H1 (cell line): ENCODE results near the gene ASB13. TPM values are rescaled to one million over a fixed set of nuclear protein-coding genes. Genes with fewer than 3 reads are reported as not detected.

Experiments used
- CTCF ChIA-PET: fragments of 300-600 bp; sonication (Branson Sonifier 250); formaldehyde crosslinking; loops from one replicate; lab custom pipeline; 2021; ENCODE audit not compliant: partially characterized antibody; lab: Charles Lee
- POLR2A ChIA-PET: fragments of 300-600 bp; sonication (Branson Sonifier 250); formaldehyde crosslinking; loops from one replicate; lab custom pipeline; 2021; ENCODE audit warnings: inconsistent platforms; ENCODE audit not compliant: partially characterized antibody; lab: Charles Lee
- DNase-seq, 2 experiments: peaks; one replicate each; pipeline versions ENCODE4 v3.0.0 to v3.0.0-alpha.2; 2010 to 2022; ENCODE audit warnings: low spot score in 2 of 2, low read depth in 1 of 2, mixed read lengths in 1 of 2
- FAIRE-seq: peaks from 2 replicates; lab custom pipeline; 2011; peaks lifted over from hg19 to GRCh38; lab: Jason Lieb, UNC
- H2AFZ ChIP-seq: 2 replicates; pipeline ENCODE4 v1.8.1; 2012; ENCODE audit warnings: low read length, inconsistent platforms
- H2AK5ac ChIP-seq: 2 replicates; pipeline ENCODE4 v1.6.1; 2013; ENCODE audit warnings: low read depth, low read length
- H2BK120ac ChIP-seq: replicated peaks from 2 replicates; pipeline ENCODE3; 2013; ENCODE audit warnings: low read depth, low read length, inconsistent platforms
- H2BK12ac ChIP-seq: 2 replicates; pipeline ENCODE4 v1.6.1; 2013; ENCODE audit warnings: low read depth, low read length
- H2BK15ac ChIP-seq: 2 replicates; pipeline ENCODE4 v1.6.1; 2013; ENCODE audit warnings: low read length
- H2BK20ac ChIP-seq: 2 replicates; pipeline ENCODE4 v1.6.1; 2013; ENCODE audit warnings: low read length
- H2BK5ac ChIP-seq: 2 replicates; pipeline ENCODE4 v1.6.1; 2013; ENCODE audit warnings: low read depth, low read length
- H3K14ac ChIP-seq: 2 replicates; pipeline ENCODE4 v1.6.1; 2013; ENCODE audit warnings: inconsistent platforms; ENCODE audit not compliant: insufficient read length
- H3K18ac ChIP-seq: 2 replicates; pipeline ENCODE4 v1.6.1; 2013; ENCODE audit warnings: low read length; ENCODE audit errors: extremely low read depth
- H3K23ac ChIP-seq: 2 replicates; pipeline ENCODE4 v1.6.1; 2013; ENCODE audit warnings: inconsistent platforms; ENCODE audit not compliant: insufficient read length
- H3K23me2 ChIP-seq: 2 replicates; pipeline ENCODE4 v1.6.1; 2013; ENCODE audit warnings: low read depth, low read length
- H3K27ac ChIP-seq: 2 replicates; pipeline ENCODE4 v1.6.1; 2011; ENCODE audit warnings: low read depth, low read length, inconsistent platforms
- H3K27me3 ChIP-seq, 4 experiments: replicated peaks in 1 of 4; 1 replicate in 1 of 4; 2 replicates in 3 of 4; pipeline versions ENCODE4 v1.6.1 to v1.8.1; 2011 to 2013; ENCODE audit warnings: low read length in 3 of 4, mild to moderate bottlenecking in 3 of 4, inconsistent platforms in 2 of 4, mixed read lengths in 2 of 4, moderate library complexity in 1 of 4; ENCODE audit not compliant: control insufficient read depth in 3 of 4, insufficient read depth in 3 of 4; ENCODE audit errors: extremely low read depth in 1 of 4
- H3K36me3 ChIP-seq, 4 experiments: 2 replicates each; pipeline versions ENCODE4 v1.6.1 to v1.8.1; 2011 to 2013; ENCODE audit warnings: mild to moderate bottlenecking in 4 of 4, low read length in 3 of 4, moderate library complexity in 2 of 4, control low read depth in 1 of 4, inconsistent platforms in 1 of 4; ENCODE audit not compliant: insufficient read depth in 4 of 4, control insufficient read depth in 2 of 4
- H3K4ac ChIP-seq: replicated peaks from 2 replicates; pipeline ENCODE3; 2013; ENCODE audit warnings: low read length, low read depth, mixed read lengths, inconsistent platforms; ENCODE audit not compliant: insufficient read length
- H3K4me1 ChIP-seq, 4 experiments: replicated peaks in 1 of 4; 1 replicate in 1 of 4; 2 replicates in 3 of 4; pipeline versions ENCODE4 v1.6.1 to v1.8.1; 2011 to 2013; ENCODE audit warnings: low read length in 3 of 4, inconsistent platforms in 2 of 4, mixed read lengths in 1 of 4; ENCODE audit not compliant: insufficient read depth in 4 of 4, control insufficient read depth in 3 of 4
- H3K4me2 ChIP-seq, 2 experiments: 2 replicates each; pipeline versions ENCODE4 v1.6.1 to v1.8.1; 2011 to 2013; ENCODE audit warnings: low read depth in 2 of 2, low read length in 2 of 2, control low read depth in 1 of 2, inconsistent platforms in 1 of 2, mild to moderate bottlenecking in 1 of 2; ENCODE audit not compliant: insufficient read depth in 1 of 2
- H3K4me3 ChIP-seq, 4 experiments: fragments of 200-600, 300-600 bp in 1 of 4; sonication (generic), shearing (Covaris generic), sonication (Bioruptor Twin) in 1 of 4; 2 replicates each; pipeline versions ENCODE4 v1.5.1 to v1.8.1; 2011 to 2016; ENCODE audit warnings: low read length in 4 of 4, low read depth in 3 of 4, control low read depth in 2 of 4, inconsistent platforms in 2 of 4, mild to moderate bottlenecking in 2 of 4, mixed read lengths in 1 of 4, moderate library complexity in 1 of 4; ENCODE audit not compliant: insufficient read depth in 2 of 4; ENCODE audit errors: extremely low read depth in 1 of 4
- H3K56ac ChIP-seq: replicated peaks from 2 replicates; pipeline ENCODE3; 2013; ENCODE audit warnings: low read depth, mild to moderate bottlenecking, mixed read lengths, low read length, inconsistent platforms; ENCODE audit not compliant: insufficient read length
- H3K79me1 ChIP-seq: 2 replicates; pipeline ENCODE4 v1.6.1; 2013; ENCODE audit warnings: low read depth, low read length, control low read depth
- H3K79me2 ChIP-seq, 2 experiments: 2 replicates each; pipeline versions ENCODE4 v1.6.1 to v1.8.1; 2012 to 2013; ENCODE audit warnings: low read length in 2 of 2, mild to moderate bottlenecking in 2 of 2, inconsistent platforms in 1 of 2; ENCODE audit not compliant: insufficient read depth in 2 of 2, control insufficient read depth in 1 of 2
- H3K9ac ChIP-seq, 4 experiments: replicated peaks in 1 of 4; 1 replicate in 1 of 4; 2 replicates in 3 of 4; pipeline versions ENCODE4 v1.6.1 to v1.8.1; 2011 to 2013; ENCODE audit warnings: low read depth in 3 of 4, low read length in 3 of 4, control low read depth in 2 of 4, mild to moderate bottlenecking in 2 of 4, moderate library complexity in 2 of 4, inconsistent platforms in 1 of 4; ENCODE audit errors: extremely low read depth in 1 of 4
- H3K9me3 ChIP-seq, 2 experiments: 2 replicates each; pipeline versions ENCODE4 v1.6.1 to v1.8.1; 2012 to 2013; ENCODE audit warnings: mild to moderate bottlenecking in 2 of 2, moderate library complexity in 2 of 2, control low read depth in 1 of 2, inconsistent platforms in 1 of 2, low read depth in 1 of 2, low read length in 1 of 2, mixed read lengths in 1 of 2; ENCODE audit not compliant: insufficient read depth in 2 of 2
- H4K20me1 ChIP-seq, 2 experiments: replicated peaks in 1 of 2; 2 replicates each; pipeline versions ENCODE3 to v1.8.1; 2011 to 2013; ENCODE audit warnings: inconsistent platforms in 2 of 2, low read length in 2 of 2, mild to moderate bottlenecking in 1 of 2; ENCODE audit not compliant: insufficient read depth in 2 of 2, control insufficient read depth in 1 of 2
- H4K5ac ChIP-seq: 2 replicates; pipeline ENCODE4 v1.6.1; 2013; ENCODE audit warnings: low read length, low read depth, mixed read lengths, inconsistent platforms; ENCODE audit not compliant: insufficient read length
- H4K8ac ChIP-seq: 2 replicates; pipeline ENCODE4 v1.8.0; 2013; ENCODE audit warnings: mild to moderate bottlenecking, moderate library complexity, low read length, inconsistent platforms; ENCODE audit not compliant: insufficient read depth; ENCODE audit errors: extremely low read depth
- H4K91ac ChIP-seq: replicated peaks from 2 replicates; pipeline ENCODE3; 2013; ENCODE audit warnings: low read length, mixed read lengths, inconsistent platforms; ENCODE audit not compliant: insufficient read length
- EGR1 ChIP-seq: IDR thresholded peaks from 2 replicates; pipeline ENCODE4 v1.6.1; 2011; ENCODE audit warnings: low read depth, low read length, borderline replicate concordance
- EP300 ChIP-seq, 2 experiments: IDR thresholded peaks; 1 replicate in 1 of 2; 2 replicates in 1 of 2; pipeline ENCODE4 v1.6.1; 2011 to 2012; ENCODE audit warnings: low read depth in 2 of 2, low read length in 2 of 2, mild to moderate bottlenecking in 2 of 2, borderline replicate concordance in 1 of 2, inconsistent platforms in 1 of 2, moderate library complexity in 1 of 2
- EZH2 ChIP-seq: fragments of 200-600 bp; sonication (generic); IDR thresholded peaks from 2 replicates; pipeline ENCODE4 v1.7.1; 2012; ENCODE audit warnings: low read depth, mild to moderate bottlenecking, moderate library complexity, low read length, inconsistent platforms; ENCODE audit not compliant: severe bottlenecking
- KDM1A ChIP-seq: fragments of 200-600, 300-600 bp; sonication (generic); IDR thresholded peaks from 2 replicates; pipeline ENCODE4 v1.7.1; 2016; ENCODE audit warnings: mild to moderate bottlenecking, low read length, borderline replicate concordance
- WGBS, 2 experiments: shearing (Covaris generic) in 1 of 2; methylation state at CpG; one replicate each; pipeline versions ENCODE4 v1.1.6 to v1.1.7; 2013 to 2015; ENCODE audit warnings: low lambda C conversion rate in 2 of 2, mixed read lengths in 2 of 2, inconsistent platforms in 1 of 2, low coverage in 1 of 2, missing lambda C conversion rate in 1 of 2; ENCODE audit not compliant: insufficient replicate concordance in 2 of 2, insufficient coverage in 1 of 2, insufficient read length in 1 of 2; ENCODE audit errors: extremely low coverage in 1 of 2, missing lambda C conversion rate in 1 of 2; 5-methylcytosine and 5-hydroxymethylcytosine counted together
- polyA plus RNA-seq, 7 experiments: library from polyadenylated mRNA; depleted of rRNA in 3 of 7; stranded (reverse) in 5 of 7; unstranded in 2 of 7; fragments of >200 nt in 5 of 7; fragments of 200-250 nt in 2 of 7; gene quantifications; 1 replicate in 5 of 7; 2 replicates in 1 of 7; 4 replicates in 1 of 7; pipeline versions ENCODE4 v1.2.1 to v1.2.3, GENCODE V29; 2011 to 2013; ENCODE audit warnings: missing spikeins in 2 of 7, mixed read lengths in 2 of 7
- total RNA-seq: library from RNA; stranded (reverse); fragmentation: NEBNext Ultra II Directional; extraction: Animal tissue kit (Norgen Biotek cat#: 25700); gene quantifications from 2 replicates; pipeline ENCODE4 v1.2.1, GENCODE V29; 2021

Gene ASB13
- total and polyA plus RNA-seq, 2 of the 8 experiments (the other 6 are each of a cell fraction or from before 2014, with no cell fraction given) = 12.3 to 20.2 TPM

DNA sequence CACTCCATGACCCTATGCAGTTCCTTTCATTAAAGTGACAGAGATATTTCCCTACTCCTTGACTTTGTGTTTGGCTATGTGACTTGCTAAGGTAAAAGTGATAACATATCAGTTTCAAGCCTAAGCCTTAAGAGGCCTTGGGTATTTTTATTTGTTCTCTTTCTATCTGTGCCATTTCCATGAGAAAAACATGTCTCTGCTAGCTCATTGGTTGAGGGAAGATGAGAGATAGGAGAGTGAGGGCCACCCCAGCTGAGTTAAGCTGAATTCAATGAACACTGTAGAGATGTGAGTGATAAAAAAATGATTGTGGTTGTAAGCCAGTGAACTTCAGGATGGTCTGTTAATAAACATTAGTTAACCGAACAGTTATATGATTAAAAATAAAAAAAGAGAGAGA is 31.7 kb upstream of the ASB13 start:
- Histone ChIP-seq H2AFZ (no peak overlapping the region), H3K79me2 (peaks cover 9 to 100% of the 10 kb centered on the region in 2 experiments), H4K8ac (no peak overlapping the region), H4K91ac (no peak overlapping the region), H3K23me2 (0 out of 2 replicates have a peak, but pooled peaks cover under 1% of the 10 kb centered on the region), H3K36me3 (no peaks in the 10 kb centered on the region), H2BK12ac (no peak overlapping the region), H2BK20ac (no peak overlapping the region), H3K9me3 (no peaks in the 10 kb centered on the region), H3K27ac (no peak overlapping the region), H3K4me2 (peak overlapping the region; percentile 32 to 52; a peak in 3 of 4 replicates), H3K18ac (no peak overlapping the region), H3K79me1 (peaks cover 3% of the 10 kb centered on the region; the same call in 1 of the 2 replicates), H3K4me3 (peak overlapping the region in 1 of 4 experiments; percentile 40; a peak in 2 of 8 replicates), H3K23ac (no peak overlapping the region), H2BK120ac (no peak overlapping the region), H4K5ac (no peak overlapping the region), H3K4ac (no peak overlapping the region), H3K27me3 (no peaks in the 10 kb centered on the region), H2BK5ac (no peak overlapping the region), H2AK5ac (no peak overlapping the region), H3K56ac (no peak overlapping the region), H3K4me1 (peaks cover 0 to 4% (median 2%) of the 10 kb centered on the region in 4 experiments; a peak in 3 of 7 replicates), H4K20me1 (peaks cover 2 to 3% of the 10 kb centered on the region in 2 experiments), H3K9ac (no peak overlapping the region), H3K14ac (no peak overlapping the region)
- FAIRE-seq = peak; percentile 28
- CTCF ChIA-PET = interaction anchor here (0.8 to 1.3 kb wide), 3 partner anchors 8 to 68 kb away, joined by 3 to 4 read pairs (median 3); no protein-coding TSS in a partner anchor
- 78% methylated on average over 1 of the region's 1 CpG; no CpG with 5 or more reads in 1 of the 2 experiments for WGBS, 2 experiments
- no peak for DNase-seq
- TF ChIP-seq KDM1A (no peak), EP300 (IDR thresholded peaks at IDR 0.05; ENCODE audit: borderline replicate concordance in 1 of 2, low read depth in 2 of 2, low read length in 2 of 2) (no peak), EGR1 (no peak), EZH2 (no peak)
- TF ChIP-seq, all 59 proteins: peak for 0
- POLR2A ChIA-PET = no interaction called here
- no peak overlapping the region for H2BK15ac ChIP-seq
